GM12865 (cell line): ENCODE measurements around the gene RALGAPB.
"Not testable (repeated sequence)": the region's sequence is repeated elsewhere in the genome, so short reads cannot be mapped to it uniquely, and the experiment has no call there.

ENCODE experiments used
- DNase-seq: peaks from one replicate; pipeline ENCODE4 v3.0.0; 2010; ENCODE audit warnings: low read depth
- H3K4me3 ChIP-seq: 2 replicates; pipeline ENCODE4 v1.5.1; 2011; ENCODE audit warnings: mild to moderate bottlenecking, low read depth, low read length, control low read depth
- CTCF ChIP-seq: IDR thresholded peaks from 2 replicates; pipeline ENCODE4 v1.5.1; 2011; ENCODE audit warnings: low read length, control low read depth, low read depth, inconsistent platforms; ENCODE audit not compliant: insufficient read depth; ENCODE audit errors: missing control alignments

Gene RALGAPB

GRCh38 chr20:38435555-38435939 lies 37.1 kb upstream of the RALGAPB start:
- DNase-seq: no peak
- no peak for TF ChIP-seq CTCF
- no peak overlapping the region for H3K4me3 ChIP-seq

- no peak for DNase-seq
- H3K4me3 ChIP-seq: no peak overlapping the region
- TF ChIP-seq CTCF: no peak
These were observed 34.8 kb upstream of the RALGAPB start for GRCh38 chr20:38437796-38438195.

GRCh38 chr20:38441110-38441509 lies 31.5 kb upstream of the RALGAPB start:
- H3K4me3 ChIP-seq, DNase-seq: not testable (repeated sequence)

- no peak for TF ChIP-seq CTCF
- H3K4me3 ChIP-seq: no peak overlapping the region
- no peak for DNase-seq
These were observed 30.7 kb upstream of the RALGAPB start for GRCh38 chr20:38441916-38442315.

GRCh38 chr20:38445381-38445796 lies 27.3 kb upstream of the RALGAPB start:
- DNase-seq: no peak
- no peak overlapping the region for H3K4me3 ChIP-seq
- no peak for TF ChIP-seq CTCF

GRCh38 chr20:38445901-38446425 lies 26.7 kb upstream of the RALGAPB start:
- peak overlapping the region; percentile 25 for H3K4me3 ChIP-seq
- TF ChIP-seq CTCF: no peak
- no peak for DNase-seq

GRCh38 chr20:38446441-38447209 lies 26.0 kb upstream of the RALGAPB start:
- peak; percentile 96 for TF ChIP-seq CTCF
- peak; percentile 98 for DNase-seq
- peak overlapping the region; percentile 83 for H3K4me3 ChIP-seq
